Neural progenitor cell (in vitro differentiated cells): ENCODE data around the gene ALOX15.

Source experiments
- EZH2 ChIP-seq: fragments of 200-600 bp; sonication (generic); IDR thresholded peaks from 2 replicates; pipeline ENCODE4 v1.6.1; 2017; ENCODE audit warnings: antibody characterized with exemption, mild to moderate bottlenecking, moderate library complexity
- TF ChIP-seq, protein P1 (sequence below): fragments of 200-600 bp; sonication (generic); IDR thresholded peaks from 2 replicates; pipeline ENCODE4 v1.5.1; 2017; ENCODE audit warnings: antibody characterized with exemption, mild to moderate bottlenecking

DNA sequence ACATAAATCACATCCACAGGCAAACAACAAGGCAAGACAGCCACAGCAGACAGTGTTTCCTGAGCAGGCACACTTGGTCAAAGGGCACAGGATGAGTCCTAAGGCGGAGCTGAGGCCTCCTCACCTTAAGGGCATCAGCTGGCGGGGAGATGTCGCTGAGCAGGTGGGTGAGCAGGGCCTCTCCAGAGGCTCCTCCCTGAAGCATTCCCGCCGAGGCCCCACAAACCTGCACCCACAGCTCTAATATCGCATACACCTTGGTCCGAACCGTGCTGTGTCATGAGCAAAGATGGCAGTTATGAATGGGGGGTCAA, 33.2 kb upstream of the ALOX15 start:
- TF ChIP-seq, protein P1, sequence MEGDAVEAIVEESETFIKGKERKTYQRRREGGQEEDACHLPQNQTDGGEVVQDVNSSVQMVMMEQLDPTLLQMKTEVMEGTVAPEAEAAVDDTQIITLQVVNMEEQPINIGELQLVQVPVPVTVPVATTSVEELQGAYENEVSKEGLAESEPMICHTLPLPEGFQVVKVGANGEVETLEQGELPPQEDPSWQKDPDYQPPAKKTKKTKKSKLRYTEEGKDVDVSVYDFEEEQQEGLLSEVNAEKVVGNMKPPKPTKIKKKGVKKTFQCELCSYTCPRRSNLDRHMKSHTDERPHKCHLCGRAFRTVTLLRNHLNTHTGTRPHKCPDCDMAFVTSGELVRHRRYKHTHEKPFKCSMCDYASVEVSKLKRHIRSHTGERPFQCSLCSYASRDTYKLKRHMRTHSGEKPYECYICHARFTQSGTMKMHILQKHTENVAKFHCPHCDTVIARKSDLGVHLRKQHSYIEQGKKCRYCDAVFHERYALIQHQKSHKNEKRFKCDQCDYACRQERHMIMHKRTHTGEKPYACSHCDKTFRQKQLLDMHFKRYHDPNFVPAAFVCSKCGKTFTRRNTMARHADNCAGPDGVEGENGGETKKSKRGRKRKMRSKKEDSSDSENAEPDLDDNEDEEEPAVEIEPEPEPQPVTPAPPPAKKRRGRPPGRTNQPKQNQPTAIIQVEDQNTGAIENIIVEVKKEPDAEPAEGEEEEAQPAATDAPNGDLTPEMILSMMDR = no peak
- no peak for TF ChIP-seq EZH2
